ENCODE results near the gene AK8.

- TF ChIP-seq CTCF (IDR thresholded peaks at IDR 0.05) (no peak), POLR2A (IDR thresholded peaks at IDR 0.05) (no peak)
Measured at GRCh38 chr9:132873403-132873802, 4.7 kb downstream of the AK8 start.
